GM12874 (cell line): ENCODE measurements around the gene TBL3.
A peak's percentile ranks its signal among the peaks of the same experiment; 100 is the strongest.

ENCODE experiments used
- TF ChIP-seq, protein P1 (sequence below): IDR thresholded peaks from 2 replicates; pipeline ENCODE4 v1.5.1; 2011; ENCODE audit warnings: low read depth, mild to moderate bottlenecking, control low read depth, low read length, moderate library complexity; ENCODE audit not compliant: insufficient read depth

Gene TBL3

GRCh38 chr16:1981398-1981836, 9.6 kb downstream of the TBL3 start, which contains the start of gene NOXO1:
NOXO1 (minus strand) TSS chr16:1981469; CDS start chr16:1981179, 290 bp downstream.
- TF ChIP-seq, protein P1, sequence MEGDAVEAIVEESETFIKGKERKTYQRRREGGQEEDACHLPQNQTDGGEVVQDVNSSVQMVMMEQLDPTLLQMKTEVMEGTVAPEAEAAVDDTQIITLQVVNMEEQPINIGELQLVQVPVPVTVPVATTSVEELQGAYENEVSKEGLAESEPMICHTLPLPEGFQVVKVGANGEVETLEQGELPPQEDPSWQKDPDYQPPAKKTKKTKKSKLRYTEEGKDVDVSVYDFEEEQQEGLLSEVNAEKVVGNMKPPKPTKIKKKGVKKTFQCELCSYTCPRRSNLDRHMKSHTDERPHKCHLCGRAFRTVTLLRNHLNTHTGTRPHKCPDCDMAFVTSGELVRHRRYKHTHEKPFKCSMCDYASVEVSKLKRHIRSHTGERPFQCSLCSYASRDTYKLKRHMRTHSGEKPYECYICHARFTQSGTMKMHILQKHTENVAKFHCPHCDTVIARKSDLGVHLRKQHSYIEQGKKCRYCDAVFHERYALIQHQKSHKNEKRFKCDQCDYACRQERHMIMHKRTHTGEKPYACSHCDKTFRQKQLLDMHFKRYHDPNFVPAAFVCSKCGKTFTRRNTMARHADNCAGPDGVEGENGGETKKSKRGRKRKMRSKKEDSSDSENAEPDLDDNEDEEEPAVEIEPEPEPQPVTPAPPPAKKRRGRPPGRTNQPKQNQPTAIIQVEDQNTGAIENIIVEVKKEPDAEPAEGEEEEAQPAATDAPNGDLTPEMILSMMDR: no peak

DNA sequence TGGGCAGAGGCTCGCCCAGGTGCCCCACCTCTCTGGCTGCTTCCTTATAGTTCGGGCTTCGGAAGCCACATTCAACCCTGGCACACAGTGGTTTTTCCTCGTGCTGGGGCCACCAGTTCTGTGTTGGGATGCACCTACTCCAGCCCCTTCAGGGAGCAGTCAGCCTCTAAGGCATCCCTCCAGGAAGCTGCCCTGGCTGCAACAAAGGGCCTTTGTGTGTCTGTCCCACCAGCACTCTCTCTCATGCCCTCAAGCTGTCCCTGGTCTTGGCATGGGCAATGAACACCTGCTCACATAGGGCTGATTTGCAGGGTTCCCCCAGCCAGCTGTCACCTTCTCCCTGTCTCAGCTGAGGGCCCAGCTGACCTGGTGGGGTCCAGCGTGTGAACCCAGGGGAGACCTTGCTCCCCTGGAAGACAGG, 10.2 kb downstream of the TBL3 start:
- TF ChIP-seq, protein P1: no peak

- TF ChIP-seq, protein P1: no peak
Measured at GRCh38 chr16:1982991-1983543, 11.2 kb downstream of the TBL3 start.

GRCh38 chr16:1983544-1984346, 11.9 kb downstream of the TBL3 start, which contains the start of gene GFER:
GFER (plus strand) TSS chr16:1984193; CDS start chr16:1984219, 26 bp downstream.
- TF ChIP-seq, protein P1: peak; percentile 56

- TF ChIP-seq, protein P1: no peak
Measured at GRCh38 chr16:1984347-1985225, 12.7 kb downstream of the TBL3 start.

DNA sequence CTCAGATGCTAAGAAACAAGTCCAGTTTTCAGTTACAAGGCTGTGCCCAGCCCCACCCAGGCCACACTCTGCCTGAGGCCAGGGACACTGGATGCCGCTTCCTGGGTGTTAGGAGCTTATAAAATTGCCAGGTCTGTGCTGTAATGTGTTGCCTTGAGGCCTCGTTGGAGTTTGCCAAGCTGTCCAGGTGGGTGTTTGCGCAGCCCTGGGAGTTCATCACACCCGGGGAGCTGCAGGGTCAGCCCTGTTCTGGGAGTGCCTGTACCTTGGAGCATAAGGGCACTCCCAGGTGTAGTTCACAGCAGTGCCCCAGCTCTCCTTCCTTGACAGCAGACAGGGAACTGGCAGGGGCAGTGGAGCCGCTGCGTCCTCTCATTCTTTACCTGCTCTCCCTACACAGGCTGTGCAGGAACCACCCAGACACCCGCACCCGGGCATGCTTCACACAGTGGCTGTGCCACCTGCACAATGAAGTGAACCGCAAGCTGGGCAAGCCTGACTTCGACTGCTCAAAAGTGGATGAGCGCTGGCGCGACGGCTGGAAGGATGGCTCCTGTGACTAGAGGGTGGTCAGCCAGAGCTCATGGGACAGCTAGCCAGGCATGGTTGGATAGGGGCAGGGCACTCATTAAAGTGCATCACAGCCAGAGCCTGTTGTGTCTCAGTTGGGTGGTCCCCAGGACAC, 13.8 kb downstream of the TBL3 start:
- TF ChIP-seq, protein P1: no peak
